ENCODE data around the gene SMAD2.
"Not testable (repeated sequence)": the region's sequence is repeated elsewhere in the genome, so short reads cannot be mapped to it uniquely, and the experiment has no call there.

The SMAD2 gene

DNA sequence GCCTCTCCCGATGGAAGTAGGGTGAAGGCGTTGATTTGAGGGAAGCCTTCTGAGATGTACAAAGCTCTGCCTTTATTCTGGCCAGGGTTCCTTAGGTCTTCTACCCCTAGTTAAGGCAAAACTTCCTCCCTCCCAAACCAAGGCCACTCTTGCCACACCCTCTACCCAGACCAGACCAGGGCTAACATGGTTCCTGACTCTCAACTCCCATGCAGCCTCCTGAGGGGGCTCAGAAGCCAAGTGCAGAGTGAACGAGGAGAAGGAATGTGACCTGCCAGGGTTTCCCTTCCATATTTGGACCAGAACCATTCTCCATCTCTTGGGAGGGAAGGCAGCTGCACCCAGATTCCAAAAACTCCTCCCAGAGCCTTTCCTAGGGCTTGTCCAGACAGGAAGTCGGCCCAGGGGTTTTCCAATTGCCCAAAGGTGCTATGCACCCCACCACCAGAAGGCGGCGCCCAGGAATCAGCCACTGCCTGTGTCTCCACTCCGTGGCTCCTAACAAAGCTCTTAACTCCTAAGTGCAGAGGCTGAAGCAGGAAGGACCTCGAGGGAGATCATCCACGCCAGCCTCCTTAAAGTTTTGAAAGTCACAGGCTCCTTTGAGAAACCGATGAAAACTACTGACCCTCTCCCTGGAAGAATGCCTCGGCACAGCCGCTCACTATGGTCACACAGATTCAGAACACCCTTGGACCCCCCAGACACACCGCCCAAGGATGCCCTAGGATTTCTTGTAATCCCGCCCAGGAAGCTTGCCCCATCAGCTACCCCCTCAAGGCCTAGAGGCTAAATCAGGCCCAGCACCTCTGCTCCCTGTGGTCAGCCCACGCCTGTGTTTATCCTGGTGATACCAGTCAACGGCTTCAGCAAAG lies 157.8 kb downstream of the SMAD2 start:
- Histone ChIP-seq H3K9ac (ENCODE audit: low read length) (no peak overlapping the region), H3K4me3 (ENCODE audit: low read depth, low read length) (no peak overlapping the region), H3K27ac (ENCODE audit: low read depth, low read length) (no peak overlapping the region), H3K9me3 (ENCODE audit: control insufficient read depth, insufficient read depth, low read depth, low read length) (no peaks in the 10 kb centered on the region), H3K27me3 (ENCODE audit: control insufficient read depth, insufficient read depth, low read length) (no peaks in the 10 kb centered on the region), H3K36me3 (ENCODE audit: control insufficient read depth, insufficient read depth, low read length) (no peaks in the 10 kb centered on the region), H3K4me1 (ENCODE audit: control insufficient read depth, insufficient read depth, low read length) (peaks cover 4% of the 10 kb centered on the region; the same call in 1 of the 2 replicates)

DNA sequence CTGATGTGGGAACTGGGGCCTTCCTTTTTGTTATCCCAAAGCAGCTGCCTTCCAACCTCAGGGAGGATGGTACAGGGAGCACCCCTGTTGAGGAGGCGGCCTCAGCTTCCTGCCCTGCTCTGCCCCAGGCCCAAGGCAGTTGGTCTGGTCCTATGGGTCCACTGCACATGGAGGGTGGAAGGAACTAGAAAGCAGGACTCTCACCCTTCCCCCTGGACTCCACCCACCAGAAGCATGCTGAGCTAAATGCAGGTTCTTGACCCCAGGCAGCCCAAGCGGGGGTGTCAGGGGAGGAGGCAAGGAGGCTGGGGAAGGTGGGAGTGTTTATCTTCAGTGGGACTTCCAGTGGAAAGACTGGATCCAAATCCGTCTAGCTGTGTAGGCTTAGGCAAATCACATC lies 158.5 kb downstream of the SMAD2 start:
- no peak overlapping the region for H3K9ac ChIP-seq (ENCODE audit: low read length)
- no peak overlapping the region for H3K27ac ChIP-seq (ENCODE audit: low read depth, low read length)
- no peaks in the 10 kb centered on the region for H3K27me3 ChIP-seq (ENCODE audit: control insufficient read depth, insufficient read depth, low read length)
- H3K4me1 ChIP-seq (ENCODE audit: control insufficient read depth, insufficient read depth, low read length): peaks cover 7% of the 10 kb centered on the region; the same call in 1 of the 2 replicates
- H3K36me3 ChIP-seq (ENCODE audit: control insufficient read depth, insufficient read depth, low read length): no peaks in the 10 kb centered on the region
- H3K9me3 ChIP-seq (ENCODE audit: control insufficient read depth, insufficient read depth, low read depth, low read length): no peaks in the 10 kb centered on the region
- no peak overlapping the region for H3K4me3 ChIP-seq (ENCODE audit: low read depth, low read length)

DNA sequence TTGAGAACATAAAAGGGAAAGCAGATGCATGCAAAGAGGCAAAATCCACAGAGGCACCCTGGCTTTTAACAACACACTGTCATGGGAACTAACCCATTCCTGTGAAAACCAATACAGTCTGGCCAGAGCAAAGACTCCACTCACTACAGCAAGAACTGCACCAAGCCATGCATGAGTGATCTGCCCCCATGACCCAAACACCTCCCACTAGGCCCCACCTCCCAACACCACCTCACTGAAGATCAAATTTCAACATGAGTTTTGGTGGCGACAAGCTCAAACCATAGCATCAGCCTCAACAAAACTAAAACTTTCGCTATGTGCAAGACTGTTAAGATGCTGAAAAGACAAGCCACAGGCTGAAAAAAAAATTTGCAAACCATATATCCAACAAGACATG lies 162.8 kb downstream of the SMAD2 start:
- H3K4me3 ChIP-seq (ENCODE audit: low read depth, low read length): no peak overlapping the region
- H3K27ac ChIP-seq (ENCODE audit: low read depth, low read length): no peak overlapping the region
- H3K36me3 ChIP-seq (ENCODE audit: control insufficient read depth, insufficient read depth, low read length): no peaks in the 10 kb centered on the region
- no peaks in the 10 kb centered on the region for H3K9me3 ChIP-seq (ENCODE audit: control insufficient read depth, insufficient read depth, low read depth, low read length)
- no peak overlapping the region for H3K9ac ChIP-seq (ENCODE audit: low read length)
- no peaks in the 10 kb centered on the region for H3K27me3 ChIP-seq (ENCODE audit: control insufficient read depth, insufficient read depth, low read length)
- peaks cover 7% of the 10 kb centered on the region; the same call in 1 of the 2 replicates for H3K4me1 ChIP-seq (ENCODE audit: control insufficient read depth, insufficient read depth, low read length)

GRCh38 chr18:47767198-47767597 lies 163.3 kb downstream of the SMAD2 start:
- H3K27me3 ChIP-seq (ENCODE audit: control insufficient read depth, insufficient read depth, low read length); H3K9me3 ChIP-seq (ENCODE audit: control insufficient read depth, insufficient read depth, low read depth, low read length); H3K27ac ChIP-seq (ENCODE audit: low read depth, low read length); H3K36me3 ChIP-seq (ENCODE audit: control insufficient read depth, insufficient read depth, low read length); H3K4me3 ChIP-seq (ENCODE audit: low read depth, low read length); H3K4me1 ChIP-seq (ENCODE audit: control insufficient read depth, insufficient read depth, low read length); H3K9ac ChIP-seq (ENCODE audit: low read length): not testable (repeated sequence)
